ENCODE measurements around the gene ADGRL3. TPM values are rescaled to one million over a fixed set of nuclear protein-coding genes. Genes with fewer than 3 reads are reported as not detected.

Gene ADGRL3
- total and polyA plus RNA-seq, 4 donors = 0.07 to 1.7 (median 0.82) TPM

- no peak for TF ChIP-seq ZBTB33 (IDR thresholded peaks at IDR 0.05)
- TF ChIP-seq ATF3 (IDR thresholded peaks at IDR 0.05) = no peak
- TF ChIP-seq GABPA (IDR thresholded peaks at IDR 0.05 in 1 of 2, conservative IDR thresholded peaks at IDR 0.05 in 1 of 2) = no peak
- no peak for TF ChIP-seq JUND (IDR thresholded peaks at IDR 0.05)
- TF ChIP-seq FOXA2 (IDR thresholded peaks at IDR 0.05) = no peak
Observed at GRCh38 chr4:61831987-61832386, 631.9 kb downstream of the ADGRL3 start (continued).

GRCh38 chr4:61837395-61837794, 637.3 kb downstream of the ADGRL3 start:
- no peaks in the 10 kb centered on the region for H3K36me3 ChIP-seq (ENCODE audit: control insufficient read depth in 4 of 4, insufficient read depth in 3 of 4, low read depth in 1 of 4, low read length in 3 of 4)
- H3K4me3 ChIP-seq (ENCODE audit: low read depth in 1 of 3, low read length in 3 of 3) = no peak overlapping the region
- 68% methylated on average over 2 of the region's 2 CpGs for WGBS
- TF ChIP-seq MAX (IDR thresholded peaks at IDR 0.05) = no peak
- TF ChIP-seq ZBTB33 (IDR thresholded peaks at IDR 0.05) = no peak
- no peak for TF ChIP-seq RAD21 (IDR thresholded peaks at IDR 0.05)
- TF ChIP-seq EGR1 (IDR thresholded peaks at IDR 0.05; ENCODE audit: low read depth in 2 of 2) = no peak
- no peak for TF ChIP-seq NR2F2 (IDR thresholded peaks at IDR 0.05)
- TF ChIP-seq RXRA (IDR thresholded peaks at IDR 0.05) = no peak
- TF ChIP-seq REST (IDR thresholded peaks at IDR 0.05) = no peak
- TF ChIP-seq CTCF (IDR thresholded peaks at IDR 0.05; ENCODE audit: low read depth, low read length, missing input control) = no peak
- no peak for TF ChIP-seq JUND (IDR thresholded peaks at IDR 0.05)
- no peak for TF ChIP-seq HNF4G (IDR thresholded peaks at IDR 0.05)
- TF ChIP-seq SP1 (IDR thresholded peaks at IDR 0.05) = no peak
- no peak overlapping the region for H3K27ac ChIP-seq (ENCODE audit: low read depth in 1 of 2, low read length in 2 of 2)
- H3K27me3 ChIP-seq (ENCODE audit: control insufficient read depth in 4 of 4, insufficient read depth in 4 of 4, low read length in 3 of 4) = no peaks in the 10 kb centered on the region
- no peaks in the 10 kb centered on the region for H3K4me1 ChIP-seq (ENCODE audit: control insufficient read depth in 4 of 4, insufficient read depth in 4 of 4, low read length in 3 of 4)
- no peak overlapping the region for H3K9ac ChIP-seq (ENCODE audit: low read depth in 1 of 2, low read length in 2 of 2)
- no peak for DNase-seq (ENCODE audit: low spot score)
- H3K9me3 ChIP-seq (ENCODE audit: control insufficient read depth in 4 of 4, low read length in 3 of 4) = no peaks in the 10 kb centered on the region

All from liver (tissue), 9 donors.